GM21737 (cell line): ENCODE results near the gene TIMP3.
"Not testable (repeated sequence)": the region's sequence is repeated elsewhere in the genome, so short reads cannot be mapped to it uniquely, and the experiment has no call there.

Experiments used
- ATAC-seq: cut with Tn5 transposase; IDR thresholded peaks from one replicate; pipeline ENCODE4 v1.9.1; 2021; ENCODE audit warnings: mild to moderate bottlenecking, moderate library complexity; ENCODE audit not compliant: unreplicated experiment

TIMP3 gene

GRCh38 chr22:32850591-32851517 is 49.3 kb downstream of the TIMP3 start:
- no peak for ATAC-seq

DNA sequence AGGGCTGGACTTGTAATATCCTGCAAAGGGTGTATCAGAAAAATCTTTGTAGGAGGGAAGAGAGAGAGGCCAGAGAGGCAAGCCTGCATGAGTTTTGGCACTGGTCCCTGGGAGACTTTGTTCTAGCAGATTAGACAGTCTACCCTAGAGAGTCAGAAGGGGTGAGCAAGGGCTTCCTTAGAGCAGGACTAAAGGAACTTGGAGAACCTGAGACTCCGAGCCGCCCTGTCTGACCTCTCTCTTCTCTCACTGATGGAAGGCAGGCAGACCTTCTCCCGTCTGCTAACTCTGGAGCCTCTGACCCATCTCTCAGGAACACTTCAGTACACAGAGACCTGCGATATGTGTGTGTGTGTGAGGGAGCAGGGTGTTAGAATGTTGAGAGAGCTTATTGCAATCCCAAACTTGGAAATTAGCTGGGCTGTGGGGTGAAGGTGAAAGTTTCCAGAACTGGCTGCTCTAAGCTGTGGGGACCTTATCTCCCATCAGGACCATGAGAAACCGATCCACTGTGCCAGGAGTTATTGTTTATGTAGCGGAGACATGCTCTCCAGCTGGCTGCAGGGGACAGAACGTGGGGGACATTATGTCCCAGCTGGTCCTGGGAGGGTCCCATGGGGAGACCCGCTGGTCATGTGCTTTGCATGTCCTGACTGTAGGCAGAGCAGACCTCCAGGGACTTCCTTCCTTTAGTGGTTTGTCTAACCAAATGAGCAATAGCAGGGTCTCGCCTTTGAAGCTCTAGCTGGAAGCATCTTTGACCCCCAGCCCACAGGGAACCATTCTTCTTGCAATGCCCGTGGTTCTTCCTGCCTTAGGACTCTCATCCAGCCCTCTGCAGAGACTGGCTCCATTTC is 51.1 kb downstream of the TIMP3 start:
- ATAC-seq, result no peak

- no peak for ATAC-seq
Observed at GRCh38 chr22:32853662-32854061, 52.2 kb downstream of the TIMP3 start.

DNA sequence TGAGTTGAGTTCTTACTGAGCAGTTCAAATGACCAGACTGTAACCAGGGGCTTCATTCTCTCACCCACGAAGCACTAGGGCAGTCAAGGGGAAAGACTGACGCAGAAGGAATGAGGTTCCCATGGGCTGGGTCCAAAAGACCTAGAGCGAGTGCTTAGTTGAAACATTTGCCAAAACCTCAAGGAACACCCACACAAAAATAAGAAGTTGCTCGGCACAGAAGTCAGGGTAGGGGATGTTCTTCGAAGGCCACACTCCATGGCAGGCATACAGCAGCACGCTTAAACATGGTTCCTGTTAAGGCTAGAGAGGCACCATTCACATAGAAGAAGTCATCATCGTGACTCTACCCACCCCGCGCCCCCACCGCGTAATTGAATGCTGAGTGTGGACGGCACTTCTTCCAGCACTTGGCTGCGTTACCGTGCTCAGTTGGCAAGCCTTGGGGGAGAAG is 52.9 kb downstream of the TIMP3 start:
- no peak for ATAC-seq

DNA sequence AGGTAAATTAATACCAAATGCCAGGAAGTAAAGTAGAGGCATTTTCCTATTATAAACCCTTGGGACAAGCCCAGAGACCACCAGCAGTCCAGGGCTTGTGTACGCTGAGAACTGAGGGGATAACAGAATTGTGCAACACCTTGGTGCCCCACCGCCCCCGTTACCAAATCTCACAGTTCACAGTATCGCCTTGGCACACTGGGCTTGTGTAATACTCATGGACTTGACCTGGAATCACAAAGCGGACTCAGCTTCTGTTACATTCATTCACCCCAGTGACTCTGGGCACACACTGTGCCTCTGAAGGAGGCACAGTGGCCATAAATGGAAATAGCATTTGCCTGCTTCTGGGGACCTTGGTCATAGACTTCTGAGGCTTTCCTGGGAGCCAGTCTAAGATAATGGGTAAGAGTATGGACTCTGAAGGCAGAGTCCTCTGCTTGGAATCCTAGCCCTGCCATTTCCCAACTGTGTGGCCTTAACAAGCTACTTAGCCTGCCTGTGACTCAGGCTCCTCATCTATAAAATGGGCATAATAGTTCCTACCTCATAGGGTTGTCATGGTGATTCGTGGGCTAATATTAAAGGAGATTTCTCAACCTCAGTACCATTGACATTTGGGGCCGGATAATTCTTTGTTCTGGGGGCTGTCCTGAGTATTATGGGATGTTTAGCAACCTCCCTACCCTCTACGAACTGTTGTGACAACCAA is 53.7 kb downstream of the TIMP3 start:
- no peak for ATAC-seq

DNA sequence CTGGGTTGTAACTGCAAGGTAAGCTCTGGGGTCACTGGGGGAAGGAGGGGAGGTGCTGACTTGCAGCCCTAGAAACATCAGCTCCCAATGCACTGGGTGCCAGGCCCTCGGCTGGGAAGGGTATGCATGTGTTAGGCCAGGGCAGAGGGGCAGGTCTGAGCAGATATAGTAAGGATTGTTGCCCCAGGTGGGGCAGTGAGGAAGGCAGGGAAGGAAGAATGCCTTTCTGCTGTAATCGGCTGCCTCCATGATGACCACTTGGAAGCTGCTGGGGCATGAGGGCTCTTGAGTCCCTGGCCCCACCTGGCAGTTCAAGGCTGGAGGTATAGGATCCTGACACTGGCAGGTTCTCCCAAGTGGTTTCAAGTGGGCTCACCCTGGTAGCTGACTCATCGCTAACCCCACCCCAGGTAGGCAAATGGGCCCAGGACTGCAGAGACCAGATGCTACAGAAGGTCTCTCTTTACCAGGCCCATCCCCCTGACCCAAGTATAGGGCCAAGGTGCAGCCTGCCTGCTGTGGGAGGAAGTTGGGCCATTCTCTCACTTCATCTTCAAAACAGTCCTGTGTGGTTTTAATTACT is 56.7 kb downstream of the TIMP3 start:
- no peak for ATAC-seq

DNA sequence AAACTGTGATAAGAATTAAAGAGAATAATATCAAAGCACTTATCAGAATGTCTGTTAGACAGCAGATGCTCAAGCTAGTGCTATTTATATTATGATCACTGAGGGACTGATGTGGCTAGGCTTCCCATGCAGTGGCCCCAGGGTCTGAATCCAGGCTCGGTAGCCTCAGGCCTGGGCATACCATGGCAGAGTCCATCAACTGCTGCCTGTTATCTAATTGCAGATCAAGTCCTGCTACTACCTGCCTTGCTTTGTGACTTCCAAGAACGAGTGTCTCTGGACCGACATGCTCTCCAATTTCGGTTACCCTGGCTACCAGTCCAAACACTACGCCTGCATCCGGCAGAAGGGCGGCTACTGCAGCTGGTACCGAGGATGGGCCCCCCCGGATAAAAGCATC is 57.5 kb downstream of the TIMP3 start:
- no peak for ATAC-seq

- no peak for ATAC-seq
Observed at GRCh38 chr22:32859743-32860142, 58.2 kb downstream of the TIMP3 start.

DNA sequence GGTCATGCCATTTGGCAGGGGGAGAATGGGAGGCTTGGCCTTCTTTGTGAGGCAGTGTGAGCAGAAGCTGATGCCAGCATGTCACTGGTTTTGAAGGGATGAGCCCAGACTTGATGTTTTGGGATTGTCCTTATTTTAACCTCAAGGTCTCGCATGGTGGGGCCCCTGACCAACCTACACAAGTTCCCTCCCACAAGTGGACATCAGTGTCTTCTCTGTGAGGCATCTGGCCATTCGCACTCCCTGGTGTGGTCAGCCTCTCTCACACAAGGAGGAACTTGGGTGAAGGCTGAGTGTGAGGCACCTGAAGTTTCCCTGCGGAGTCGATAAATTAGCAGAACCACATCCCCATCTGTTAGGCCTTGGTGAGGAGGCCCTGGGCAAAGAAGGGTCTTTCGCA is 59.8 kb downstream of the TIMP3 start:
- no peak for ATAC-seq

DNA sequence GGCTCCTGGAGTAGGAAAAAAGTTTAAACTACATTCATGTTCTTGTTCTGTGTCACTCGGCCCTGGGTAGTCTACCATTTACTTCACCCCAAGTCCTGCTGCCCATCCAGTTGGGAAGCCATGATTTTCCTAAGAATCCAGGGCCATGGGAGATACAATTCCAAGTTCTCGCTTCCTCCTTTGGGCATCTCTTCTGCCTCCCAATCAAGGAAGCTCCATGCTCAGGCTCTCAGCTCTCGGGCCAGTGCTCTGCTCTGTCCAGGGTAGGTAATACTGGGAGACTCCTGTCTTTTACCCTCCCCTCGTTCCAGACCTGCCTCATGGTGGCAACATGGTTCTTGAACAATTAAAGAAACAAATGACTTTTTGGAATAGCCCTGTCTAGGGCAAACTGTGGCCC is 60.6 kb downstream of the TIMP3 start:
- no peak for ATAC-seq

- no peak for ATAC-seq
Observed at GRCh38 chr22:32862936-32863661, 61.6 kb downstream of the TIMP3 start.

DNA sequence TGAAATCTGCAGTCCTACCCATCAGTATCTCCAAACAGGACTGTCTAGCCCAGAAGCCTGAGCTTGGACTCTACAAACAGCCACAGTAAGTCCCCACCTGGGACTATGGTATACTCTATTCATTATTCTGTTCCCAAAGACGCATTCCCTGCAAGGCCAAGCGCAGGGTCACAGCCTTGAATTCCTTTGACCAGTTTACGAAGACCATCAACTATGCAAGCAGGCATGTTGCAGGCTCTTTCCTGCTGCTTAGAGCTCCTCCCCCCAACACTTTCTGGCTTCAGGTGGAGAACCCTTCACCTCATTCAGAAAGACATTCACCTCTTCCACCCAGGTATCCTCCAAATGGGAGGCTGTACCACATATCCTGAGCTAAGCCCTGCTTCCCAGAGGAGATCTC is 62.5 kb downstream of the TIMP3 start:
- ATAC-seq, result no peak

GRCh38 chr22:32864596-32864995 is 63.1 kb downstream of the TIMP3 start:
- no peak for ATAC-seq

DNA sequence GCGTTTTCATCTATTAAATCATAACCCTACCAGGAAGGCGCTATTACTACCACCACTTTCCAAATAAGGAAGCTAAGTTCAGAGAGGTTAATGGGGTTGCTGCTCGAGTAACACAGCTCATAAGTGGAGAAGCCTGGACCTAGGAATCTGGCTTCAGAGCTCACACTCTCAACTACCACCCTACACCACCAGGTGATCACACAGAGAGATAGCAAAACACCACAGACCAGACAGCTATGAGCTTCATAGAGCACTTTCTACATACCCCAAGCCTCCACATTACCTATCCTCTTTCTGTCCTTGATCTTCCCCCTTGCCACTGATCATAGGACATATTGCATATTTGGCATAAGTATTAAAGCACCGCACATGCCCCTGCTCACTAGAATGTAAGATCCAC is 65.4 kb downstream of the TIMP3 start:
- no peak for ATAC-seq

DNA sequence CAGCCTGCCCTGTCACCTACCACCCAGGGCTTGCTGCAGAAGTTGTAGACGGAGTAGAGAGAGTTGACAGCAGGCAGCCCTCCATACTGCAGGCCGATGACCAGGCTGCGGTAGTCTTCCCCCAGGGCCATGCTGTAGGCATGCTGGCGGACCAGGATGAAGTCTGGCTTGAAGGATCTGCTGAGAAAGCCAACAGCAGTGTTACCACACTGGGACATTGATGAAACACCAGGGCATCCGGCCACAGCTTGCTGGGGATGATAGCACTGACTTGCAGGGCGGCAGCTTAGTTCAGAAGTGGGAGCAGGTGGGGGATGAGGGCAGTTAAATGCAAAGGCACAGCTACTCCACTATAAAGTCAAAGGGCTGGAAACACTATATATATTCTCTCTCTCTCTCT is 67.4 kb downstream of the TIMP3 start:
- ATAC-seq, result no peak

GRCh38 chr22:32870474-32870873 is 69.0 kb downstream of the TIMP3 start:
- no peak for ATAC-seq

- ATAC-seq, result not testable (repeated sequence)
Observed at GRCh38 chr22:32873604-32874003, 72.1 kb downstream of the TIMP3 start.

- ATAC-seq, result no peak
Observed at GRCh38 chr22:32874385-32874784, 72.9 kb downstream of the TIMP3 start.

- ATAC-seq, result no peak
Observed at GRCh38 chr22:32874976-32875375, 73.5 kb downstream of the TIMP3 start.

DNA sequence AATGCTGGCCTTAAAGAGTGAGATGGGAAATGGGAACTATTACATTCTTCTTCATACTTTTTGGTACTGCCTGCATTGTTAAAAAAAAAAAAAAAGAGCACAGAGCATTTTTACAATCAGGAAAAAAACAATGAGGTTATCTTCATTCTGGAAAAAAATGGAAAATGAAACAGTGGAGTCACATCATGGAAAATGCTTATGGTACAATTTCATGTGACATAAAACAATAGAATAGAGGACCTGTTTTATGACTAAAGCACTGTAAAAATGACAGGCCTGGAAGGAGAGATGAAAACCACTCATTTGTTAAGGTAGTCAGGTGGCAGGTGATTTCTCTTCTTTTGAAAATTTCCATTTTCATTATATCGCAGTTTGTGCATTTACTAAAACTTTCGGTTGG is 75.0 kb downstream of the TIMP3 start:
- ATAC-seq, result no peak
